ENCODE measurements around the gene RMDN2.
A peak's percentile ranks its signal among the peaks of the same experiment; 100 is the strongest.

The RMDN2 gene

GRCh38 chr2:37973615-37974353, 48.7 kb downstream of the RMDN2 start:
- no peak for DNase-seq (ENCODE audit: low read depth)
- no peak for TF ChIP-seq CTCF (IDR thresholded peaks at IDR 0.05; ENCODE audit: control insufficient read depth, insufficient read depth, low read depth, low read length, missing control alignments)
- H3K4me3 ChIP-seq (ENCODE audit: control insufficient read depth, low read depth, low read length) = no peak overlapping the region

DNA sequence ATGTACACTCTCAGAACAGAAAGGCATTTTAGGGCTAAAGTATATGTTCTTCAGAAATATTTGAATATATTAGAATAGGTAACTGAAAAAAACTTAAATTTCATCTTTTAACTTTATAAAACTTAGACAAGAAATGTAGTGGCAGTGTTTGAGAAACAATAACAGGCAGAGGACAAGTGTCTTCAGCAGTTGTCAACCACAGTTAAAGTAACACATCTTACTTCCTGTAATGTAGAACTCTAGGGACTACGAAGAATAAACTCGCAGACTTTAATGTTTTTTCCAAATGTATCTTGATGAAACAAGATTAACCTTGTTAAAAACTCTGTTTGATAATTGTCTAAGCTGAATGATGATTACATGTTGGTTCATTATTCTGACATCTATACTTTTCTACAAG, 50.7 kb downstream of the RMDN2 start:
- no peak for DNase-seq (ENCODE audit: low read depth)
- H3K4me3 ChIP-seq (ENCODE audit: control insufficient read depth, low read depth, low read length) = no peak overlapping the region
- no peak for TF ChIP-seq CTCF (IDR thresholded peaks at IDR 0.05; ENCODE audit: control insufficient read depth, insufficient read depth, low read depth, low read length, missing control alignments)

- DNase-seq (ENCODE audit: low read depth) = no peak
- TF ChIP-seq CTCF (IDR thresholded peaks at IDR 0.05; ENCODE audit: control insufficient read depth, insufficient read depth, low read depth, low read length, missing control alignments) = no peak
- H3K4me3 ChIP-seq (ENCODE audit: control insufficient read depth, low read depth, low read length) = no peak overlapping the region
These were observed 51.3 kb downstream of the RMDN2 start for GRCh38 chr2:37976411-37976810.

DNA sequence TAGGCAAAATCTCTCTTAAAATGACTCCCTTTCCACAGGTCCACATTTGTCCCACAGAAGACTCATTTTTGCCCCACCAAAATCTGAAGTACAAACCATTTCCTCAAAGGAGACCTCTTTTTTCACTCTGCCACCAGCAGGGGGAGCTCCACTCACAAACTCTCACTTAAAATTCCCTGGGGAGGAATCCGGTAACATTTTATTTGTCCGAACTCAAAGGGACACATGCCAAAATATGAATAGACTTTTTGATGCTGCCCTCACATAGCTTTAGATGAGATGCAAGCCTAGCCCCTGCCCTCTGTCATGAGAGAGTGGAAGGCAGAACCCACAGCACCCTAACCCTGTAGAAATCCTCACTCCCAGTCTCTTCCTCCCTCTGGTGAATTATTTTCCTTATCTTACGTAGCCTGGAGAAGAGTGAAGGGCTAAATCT, 57.1 kb downstream of the RMDN2 start:
- no peak overlapping the region for H3K4me3 ChIP-seq (ENCODE audit: control insufficient read depth, low read depth, low read length)

GRCh38 chr2:37982847-37983246, 57.8 kb downstream of the RMDN2 start:
- H3K4me3 ChIP-seq (ENCODE audit: control insufficient read depth, low read depth, low read length) = no peak overlapping the region
- TF ChIP-seq CTCF (IDR thresholded peaks at IDR 0.05; ENCODE audit: control insufficient read depth, insufficient read depth, low read depth, low read length, missing control alignments) = no peak
- DNase-seq (ENCODE audit: low read depth) = no peak

More for the DNA sequence above, 57.1 kb downstream of the RMDN2 start:
- peak; percentile 33 for DNase-seq (ENCODE audit: low read depth)
- peak; percentile 78 for TF ChIP-seq CTCF (IDR thresholded peaks at IDR 0.05; ENCODE audit: control insufficient read depth, insufficient read depth, low read depth, low read length, missing control alignments)

DNA sequence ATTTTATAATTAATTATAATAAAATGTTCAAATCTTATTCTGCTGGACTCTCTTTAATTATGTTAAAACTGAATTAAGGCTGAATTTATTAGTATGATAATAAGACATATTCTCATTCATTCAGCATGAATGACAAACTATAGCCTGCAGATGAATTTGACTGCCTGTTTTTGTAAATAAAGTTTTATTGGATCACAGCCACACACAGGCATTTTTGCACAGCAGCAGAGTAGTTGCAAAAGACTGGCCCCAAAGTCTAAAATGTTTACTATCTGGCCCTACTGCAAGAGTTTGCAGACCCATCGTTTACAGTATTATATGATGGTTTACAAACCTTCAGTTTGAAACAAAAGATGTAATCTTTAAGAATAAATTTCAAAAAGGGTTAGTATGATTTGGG, 58.6 kb downstream of the RMDN2 start:
- no peak for TF ChIP-seq CTCF (IDR thresholded peaks at IDR 0.05; ENCODE audit: control insufficient read depth, insufficient read depth, low read depth, low read length, missing control alignments)
- DNase-seq (ENCODE audit: low read depth) = no peak
- H3K4me3 ChIP-seq (ENCODE audit: control insufficient read depth, low read depth, low read length) = no peak overlapping the region
